Heart left ventricle (tissue), 13 donors: Measurements from ENCODE around the gene NCOA3.

Experiments used
- POLR2A ChIP-seq, 2 donors: fragments of 450-650 bp; IDR thresholded peaks; one replicate each; pipeline ENCODE4 v1.6.1; 2017; ENCODE audit warnings: antibody characterized with exemption in 2 of 2, mild to moderate bottlenecking in 2 of 2, moderate library complexity in 2 of 2
- TF ChIP-seq, protein P1 (sequence below), 12 donors: fragments of 200-600 bp; sonication (generic) in 4 of 12; IDR thresholded peaks; one replicate each; pipeline versions ENCODE4 v1.5.0 to v1.8.0; 2018 to 2022; ENCODE audit warnings: antibody characterized with exemption in 12 of 12, mild to moderate bottlenecking in 5 of 12
- donor health status: ischemic (EF 13 %, LVEDD 7.1; RV severe dilation, severe dysfunction).
- donor health status: DM: no; HTN: yes; CAD: no.
- donor health status: DM: no; HTN: no; CAD: no.
- donor health status: ischemic (EF 25% LVEDD 6.9; RV normal size, moderate dysfunction).
- donor health status: ischemic (EF 25% LVEDD 5.7; RV mildly dilated, moderate dysfunction).
- donor health status: ischemic (EF 35%, LVEDD 5.7; RV mildly dilated, moderate dysfunction).
- donor health status: nonischemic (EF 11% LVEDD 7.7; RV severe dilation, severe dysfunction).
- donor health status: DM: yes; HTN: yes; CAD: no.
- donor health status: PGD.
- donor health status: ischemic (EF 29% LVEDD 5.4; RV normal size, mild dysfunction).
- donor health status: nonischemic (EF 23%, LVEDD 6.1; RV moderate dilation, normal function).

DNA sequence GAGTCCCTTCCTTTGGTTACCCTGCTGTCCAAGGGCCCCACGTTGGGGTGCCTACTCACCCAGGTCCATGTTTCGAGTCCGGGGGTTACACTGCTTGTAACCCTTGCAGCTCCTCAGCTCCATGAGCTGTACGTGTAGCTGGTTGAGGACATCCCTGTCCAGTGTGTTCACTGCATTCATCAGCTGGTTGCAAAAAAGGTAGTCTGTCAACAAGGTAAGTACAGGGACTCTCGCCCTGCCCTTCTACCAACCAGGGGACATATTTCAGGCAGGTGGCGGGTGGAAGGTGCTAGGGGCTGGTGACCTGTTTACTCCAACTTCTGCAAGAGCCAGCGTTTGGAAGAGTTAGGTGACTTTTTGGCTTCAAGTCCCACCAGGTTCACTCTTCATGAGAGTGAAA is 160.0 kb downstream of the NCOA3 start:
- TF ChIP-seq POLR2A (IDR thresholded peaks at IDR 0.05) = no peak
- TF ChIP-seq, protein P1, sequence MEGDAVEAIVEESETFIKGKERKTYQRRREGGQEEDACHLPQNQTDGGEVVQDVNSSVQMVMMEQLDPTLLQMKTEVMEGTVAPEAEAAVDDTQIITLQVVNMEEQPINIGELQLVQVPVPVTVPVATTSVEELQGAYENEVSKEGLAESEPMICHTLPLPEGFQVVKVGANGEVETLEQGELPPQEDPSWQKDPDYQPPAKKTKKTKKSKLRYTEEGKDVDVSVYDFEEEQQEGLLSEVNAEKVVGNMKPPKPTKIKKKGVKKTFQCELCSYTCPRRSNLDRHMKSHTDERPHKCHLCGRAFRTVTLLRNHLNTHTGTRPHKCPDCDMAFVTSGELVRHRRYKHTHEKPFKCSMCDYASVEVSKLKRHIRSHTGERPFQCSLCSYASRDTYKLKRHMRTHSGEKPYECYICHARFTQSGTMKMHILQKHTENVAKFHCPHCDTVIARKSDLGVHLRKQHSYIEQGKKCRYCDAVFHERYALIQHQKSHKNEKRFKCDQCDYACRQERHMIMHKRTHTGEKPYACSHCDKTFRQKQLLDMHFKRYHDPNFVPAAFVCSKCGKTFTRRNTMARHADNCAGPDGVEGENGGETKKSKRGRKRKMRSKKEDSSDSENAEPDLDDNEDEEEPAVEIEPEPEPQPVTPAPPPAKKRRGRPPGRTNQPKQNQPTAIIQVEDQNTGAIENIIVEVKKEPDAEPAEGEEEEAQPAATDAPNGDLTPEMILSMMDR (IDR thresholded peaks at IDR 0.05) = no peak
